HG03442 (cell line): ENCODE measurements around the gene FCHO2.

Experiments
- ATAC-seq: cut with Tn5 transposase; IDR thresholded peaks from one replicate; pipeline ENCODE4 v1.9.1; 2021; ENCODE audit warnings: mild to moderate bottlenecking, moderate library complexity; ENCODE audit not compliant: unreplicated experiment

The FCHO2 gene

DNA sequence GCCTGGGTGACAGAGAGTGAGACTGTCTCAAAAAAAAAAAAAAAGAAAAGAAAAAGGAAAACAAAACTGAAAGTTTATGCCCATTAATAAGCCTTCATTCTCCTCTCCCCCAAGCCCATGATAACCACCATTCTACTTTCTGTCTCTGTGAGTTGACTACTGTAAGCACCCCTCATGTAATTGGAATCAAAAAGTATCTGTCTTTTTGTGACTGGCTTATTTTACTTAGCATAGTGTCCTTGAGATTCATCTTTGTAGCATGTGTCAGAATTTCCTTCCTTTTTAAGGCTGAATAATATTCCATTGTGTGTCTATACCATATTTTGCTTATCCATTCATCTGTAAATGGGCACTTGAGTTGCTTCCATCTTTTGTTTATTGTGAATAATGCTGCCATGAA lies 150.5 kb downstream of the FCHO2 start:
- ATAC-seq = no peak

GRCh38 chr5:73110190-73110589 lies 154.3 kb downstream of the FCHO2 start:
- ATAC-seq = no peak

DNA sequence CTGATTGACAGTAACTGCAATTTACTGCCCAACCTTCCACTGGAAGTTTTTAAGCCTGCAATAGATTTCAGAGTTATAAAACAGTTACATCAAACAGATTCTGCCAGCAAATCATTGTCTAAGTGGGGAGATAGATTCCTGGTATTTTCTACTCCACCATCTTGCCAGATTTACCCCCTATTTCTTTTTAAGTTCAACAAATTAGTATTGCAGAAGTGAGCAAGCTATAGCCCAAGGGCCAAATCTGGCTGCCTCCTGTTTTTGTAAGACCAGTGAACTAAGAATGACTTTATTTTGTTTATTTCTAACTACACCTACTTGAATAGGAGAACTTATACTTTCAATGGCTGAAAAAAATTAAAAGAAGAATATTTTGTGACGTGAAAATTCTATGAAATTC lies 155.7 kb downstream of the FCHO2 start:
- ATAC-seq = no peak

DNA sequence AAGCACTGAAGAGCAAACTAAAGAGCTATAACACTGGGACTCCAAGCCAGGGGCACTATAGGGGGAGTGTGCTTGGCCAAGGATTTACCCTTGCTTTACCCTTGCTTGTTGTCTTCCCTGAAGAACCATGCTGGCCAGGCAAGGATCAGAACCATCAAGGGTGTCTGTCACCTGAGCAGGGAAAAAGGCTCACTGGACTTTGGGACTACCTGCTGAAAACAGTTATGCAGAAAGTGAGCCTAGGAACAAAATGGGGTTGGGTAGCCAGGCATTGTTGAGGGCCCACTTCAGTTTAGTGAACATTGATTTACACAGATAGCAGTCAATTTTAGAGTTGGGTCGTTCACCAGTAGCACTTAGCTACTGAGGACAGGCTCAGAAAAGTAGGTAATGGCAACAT lies 156.5 kb downstream of the FCHO2 start:
- no peak for ATAC-seq

- ATAC-seq = no peak
Measured at GRCh38 chr5:73114044-73114688, 158.3 kb downstream of the FCHO2 start.

GRCh38 chr5:73115399-73116051 lies 159.7 kb downstream of the FCHO2 start:
- no peak for ATAC-seq

DNA sequence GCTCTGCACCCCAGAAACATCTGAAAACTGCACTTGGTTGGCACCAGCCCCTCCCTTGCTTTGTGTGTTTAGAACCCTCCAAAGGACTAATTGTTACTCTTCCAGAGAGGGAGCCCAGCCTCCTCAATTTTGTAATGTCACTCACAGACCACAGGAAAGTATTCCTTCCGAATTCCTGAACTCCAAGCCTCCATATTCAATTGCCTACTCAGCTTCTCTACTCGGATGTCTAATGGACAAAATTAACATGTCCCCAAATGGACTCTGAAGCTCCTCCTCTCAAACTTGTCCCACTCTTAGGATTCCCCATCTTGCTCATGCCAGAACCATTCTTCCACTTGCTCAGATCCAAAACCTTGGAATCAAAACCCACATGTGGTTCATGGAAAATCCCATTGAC lies 160.7 kb downstream of the FCHO2 start:
- no peak for ATAC-seq

DNA sequence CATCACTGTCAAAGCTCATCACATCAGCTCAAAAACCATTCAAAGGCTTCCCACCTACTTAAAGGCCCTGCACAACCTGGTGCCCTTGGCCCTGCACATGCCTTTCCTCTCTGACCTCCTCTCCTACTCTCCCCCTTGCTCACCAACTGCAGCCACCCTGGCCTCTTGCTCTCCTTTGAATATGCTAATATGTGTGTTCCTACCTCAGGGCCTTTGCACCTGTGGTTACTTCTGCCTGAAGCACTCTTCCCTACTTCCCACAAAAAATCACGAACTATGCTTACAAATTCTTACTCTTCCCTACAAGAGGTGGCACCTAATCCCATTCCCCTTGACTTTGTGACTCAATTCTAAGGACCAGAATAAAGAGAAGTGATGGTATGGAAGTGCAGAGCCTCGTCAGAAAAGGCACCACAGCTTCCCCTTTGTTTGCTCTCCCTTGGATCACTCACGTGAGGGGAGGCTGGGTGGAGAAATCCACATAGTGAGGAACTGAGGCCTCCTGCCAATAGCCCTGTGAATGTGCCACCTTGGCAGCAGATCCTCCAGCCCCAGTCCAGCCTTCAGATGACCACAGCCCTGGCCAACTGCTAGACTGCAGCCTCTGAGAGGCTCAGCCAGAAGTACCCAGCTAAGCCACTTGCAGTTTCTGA lies 161.4 kb downstream of the FCHO2 start:
- no peak for ATAC-seq

- no peak for ATAC-seq
Measured at GRCh38 chr5:73118391-73118973, 162.6 kb downstream of the FCHO2 start.

DNA sequence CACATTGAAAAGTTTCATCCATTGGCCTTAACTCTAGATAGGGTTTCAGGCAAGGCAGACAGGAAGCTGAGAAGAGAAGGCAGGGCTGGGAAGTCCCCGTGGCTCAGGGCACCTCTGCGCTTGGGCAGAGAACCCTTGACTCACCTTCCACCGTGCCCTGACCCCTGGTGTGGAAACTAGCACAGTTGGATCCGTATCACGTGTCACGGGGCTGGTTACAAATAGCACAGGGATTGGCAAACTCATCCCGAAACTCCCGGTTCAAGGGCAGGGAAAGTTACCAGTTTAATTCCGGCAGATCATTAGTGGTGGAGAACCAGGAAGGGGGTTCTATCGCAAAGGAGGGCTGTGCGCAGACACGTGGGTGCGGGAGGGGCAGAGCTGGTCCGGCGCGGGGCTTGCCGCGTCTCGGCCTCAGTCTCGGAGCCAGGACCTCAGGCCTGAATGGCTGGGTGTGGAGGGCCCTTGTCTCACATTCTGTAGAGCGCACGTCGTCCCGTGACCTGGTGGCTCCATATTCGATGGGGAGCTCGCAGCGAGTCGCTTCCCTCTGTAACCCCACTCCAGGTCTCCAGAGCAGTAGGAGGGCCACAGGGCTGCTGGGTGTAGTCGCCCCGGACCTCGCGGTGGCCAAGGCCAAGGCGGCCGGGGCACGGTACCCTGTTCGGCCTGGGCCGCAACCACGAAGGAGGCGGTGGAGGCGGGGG lies 163.8 kb downstream of the FCHO2 start:
- no peak for ATAC-seq

DNA sequence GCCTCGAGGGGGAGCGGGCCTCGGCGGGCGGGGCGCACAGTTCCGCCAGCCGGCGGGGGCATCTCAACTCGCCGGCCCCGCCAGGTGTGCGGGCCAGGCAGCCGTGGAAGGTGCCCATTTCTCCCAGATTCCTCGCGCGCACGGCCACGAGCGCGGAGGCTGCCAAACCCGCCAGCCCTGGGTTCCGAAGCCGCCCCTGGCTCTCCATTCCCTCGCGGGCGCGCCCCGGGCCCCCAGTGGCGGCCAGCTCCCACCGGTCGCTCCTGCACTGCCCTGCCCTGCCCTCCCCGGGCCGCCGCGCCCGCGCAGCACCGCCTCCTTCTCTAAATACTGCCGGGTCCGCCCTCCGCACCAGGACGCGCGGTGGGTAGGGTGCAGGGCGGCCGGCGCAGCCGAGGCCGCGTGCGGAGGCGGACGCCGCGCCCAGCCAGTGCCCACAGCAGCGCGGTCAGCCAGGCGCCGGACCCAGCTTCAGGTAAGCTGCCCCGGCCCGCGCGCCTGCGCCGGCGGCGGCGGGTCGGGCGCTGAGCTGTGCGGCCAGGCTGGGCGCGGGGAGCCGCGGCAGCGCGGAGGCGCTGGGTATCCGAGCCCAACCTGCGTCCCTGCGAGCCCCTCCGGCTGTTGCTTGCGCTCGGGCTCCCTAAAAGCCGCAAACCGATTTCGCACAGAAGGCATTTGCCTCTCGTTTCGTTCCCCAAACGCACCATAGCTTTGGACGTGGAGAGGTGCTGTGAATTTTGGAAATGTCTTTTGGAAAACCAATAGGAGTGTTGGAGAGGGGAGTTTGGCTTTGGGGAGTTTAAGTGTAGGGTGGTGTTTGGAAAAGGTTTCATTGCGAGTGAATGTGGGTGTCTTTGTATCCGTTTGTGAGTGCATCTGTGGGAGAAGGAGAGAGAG lies 164.6 kb downstream of the FCHO2 start, which contains the start of gene TMEM171:
TMEM171 (plus strand) TSS at position 354 of the 897 bp plus-strand sequence. CDS start 2,799 bp downstream, outside the sequence.
- no peak for ATAC-seq

DNA sequence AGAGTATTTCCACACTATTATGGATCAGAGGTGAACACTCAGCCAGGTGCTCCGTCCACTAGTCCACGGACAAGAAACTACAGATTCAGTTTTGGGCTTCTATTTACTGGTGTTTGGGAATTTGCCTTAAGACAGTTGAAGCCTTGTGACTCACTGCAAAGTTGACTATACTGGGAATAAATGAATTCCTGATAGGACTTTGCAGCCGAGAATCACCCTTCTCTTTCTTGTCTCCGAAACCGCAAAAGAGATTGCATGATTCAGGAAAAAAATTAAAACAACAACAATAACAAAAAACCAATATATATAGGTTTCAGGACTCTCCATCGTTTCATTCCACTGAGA lies 165.2 kb downstream of the FCHO2 start:
- ATAC-seq = no peak

DNA sequence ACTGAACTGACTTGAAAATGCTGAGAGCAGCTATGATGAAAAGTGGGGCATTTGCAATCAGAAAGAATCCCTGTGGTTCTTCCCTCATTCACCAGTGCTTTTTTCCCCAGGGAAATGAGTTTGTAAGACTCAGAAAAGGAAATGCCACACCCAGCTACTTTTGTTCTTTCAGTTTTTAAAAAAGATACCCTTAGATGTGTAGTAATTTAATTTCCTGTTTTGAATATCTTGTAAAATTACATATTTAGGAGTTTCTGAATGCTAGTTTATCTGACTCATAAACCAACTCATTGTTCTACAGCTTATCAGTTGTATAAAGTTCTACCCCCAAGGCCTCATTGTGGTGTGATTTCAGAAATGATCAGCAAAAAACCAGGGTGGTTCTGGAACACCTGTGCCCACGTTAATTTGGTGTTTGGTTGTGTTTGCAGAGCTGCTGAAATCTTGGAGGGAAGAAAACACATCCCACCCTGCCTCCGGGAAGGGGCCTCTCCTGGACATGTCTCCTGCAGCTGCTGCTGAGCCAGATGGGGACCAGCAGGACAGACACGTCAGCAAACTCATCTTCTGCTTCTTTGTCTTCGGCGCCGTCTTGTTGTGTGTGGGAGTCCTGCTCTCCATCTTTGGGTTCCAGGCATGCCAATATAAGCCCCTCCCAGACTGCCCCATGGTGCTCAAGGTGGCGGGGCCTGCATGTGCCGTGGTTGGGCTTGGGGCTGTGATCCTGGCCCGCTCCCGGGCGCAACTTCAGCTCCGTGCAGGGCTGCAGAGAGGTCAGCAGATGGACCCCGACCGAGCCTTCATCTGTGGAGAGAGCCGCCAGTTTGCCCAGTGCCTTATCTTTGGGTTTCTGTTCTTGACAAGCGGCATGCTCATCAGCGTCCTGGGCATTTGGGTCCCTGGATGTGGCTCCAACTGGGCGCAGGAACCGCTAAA lies 167.3 kb downstream of the FCHO2 start:
- ATAC-seq = no peak

DNA sequence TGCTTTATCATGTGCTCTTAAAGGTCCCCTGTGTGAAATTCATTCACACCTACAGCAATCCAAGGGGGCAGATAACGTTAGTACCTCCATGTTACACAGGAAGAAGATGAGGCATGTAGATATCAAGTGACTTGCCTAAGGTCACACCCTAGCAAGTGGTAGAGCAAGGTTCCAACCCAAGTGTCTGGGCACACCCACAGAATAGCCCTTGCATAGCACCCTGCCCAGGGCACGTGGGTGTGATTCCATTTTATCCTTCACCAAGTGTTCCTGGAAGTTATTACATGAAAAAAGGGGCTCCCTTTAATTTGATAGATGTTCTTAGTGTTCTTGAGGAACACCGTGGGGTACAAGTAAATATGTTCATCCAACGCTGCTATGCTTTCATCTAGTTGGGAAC lies 169.4 kb downstream of the FCHO2 start:
- no peak for ATAC-seq

DNA sequence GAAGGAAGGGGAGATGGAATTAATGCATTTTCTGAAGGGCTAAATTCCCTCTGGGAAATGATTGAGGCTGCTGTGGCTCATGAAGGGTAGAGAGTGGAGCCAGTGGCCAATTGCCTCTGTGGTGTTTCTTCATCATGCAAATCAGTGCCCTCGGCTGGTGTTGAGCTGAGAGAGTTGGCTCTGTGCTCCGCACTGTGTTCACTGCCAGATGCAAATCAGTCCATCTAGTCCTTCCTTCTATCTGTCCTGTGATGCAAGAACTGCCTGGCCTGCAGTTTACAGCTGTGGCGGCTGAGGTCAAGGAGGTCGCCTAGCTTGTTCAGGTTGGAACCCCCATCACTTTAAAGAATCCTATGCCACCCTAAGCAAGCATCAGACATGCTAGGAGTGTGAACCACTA lies 170.5 kb downstream of the FCHO2 start:
- no peak for ATAC-seq

DNA sequence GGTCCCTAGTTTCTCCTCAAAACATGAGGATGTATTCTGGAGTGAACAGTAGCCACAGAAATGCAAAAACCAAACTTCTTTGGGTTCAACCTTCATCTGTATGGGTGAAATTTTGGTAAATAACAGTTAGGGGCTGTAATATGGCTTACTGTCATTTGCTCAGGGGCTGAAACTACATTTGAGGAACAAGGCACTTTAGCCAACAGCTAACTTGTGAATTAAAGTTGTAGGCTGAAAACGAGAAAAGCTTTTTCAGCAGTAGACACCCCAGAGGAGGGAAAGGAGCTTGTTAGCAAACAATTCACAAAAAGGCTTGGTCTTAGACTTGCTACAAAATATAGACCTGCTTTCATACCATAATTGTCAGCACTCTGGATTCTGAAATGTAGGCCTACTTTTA lies 171.1 kb downstream of the FCHO2 start:
- no peak for ATAC-seq

DNA sequence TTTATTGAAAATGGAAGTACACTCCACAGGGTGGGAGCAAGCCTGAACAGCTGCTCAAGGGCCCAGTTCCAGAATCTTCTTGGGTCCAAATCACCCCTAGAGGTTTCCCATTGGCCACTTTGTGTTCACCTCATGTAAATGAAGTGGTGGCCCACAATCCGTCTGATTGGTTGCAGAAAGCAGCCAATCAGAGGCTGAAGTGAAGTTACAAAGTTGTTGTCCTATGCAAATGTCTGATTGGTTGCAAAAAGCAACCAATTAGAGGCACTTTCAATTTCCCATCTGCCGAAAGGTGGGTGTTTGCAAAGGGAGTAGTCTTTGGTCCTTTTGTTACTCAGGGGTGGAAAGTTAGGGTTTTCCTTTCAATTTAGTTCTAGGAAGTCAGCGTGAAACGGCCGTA lies 173.3 kb downstream of the FCHO2 start:
- ATAC-seq = no peak

GRCh38 chr5:73130811-73131210 lies 175.0 kb downstream of the FCHO2 start:
- no peak for ATAC-seq

DNA sequence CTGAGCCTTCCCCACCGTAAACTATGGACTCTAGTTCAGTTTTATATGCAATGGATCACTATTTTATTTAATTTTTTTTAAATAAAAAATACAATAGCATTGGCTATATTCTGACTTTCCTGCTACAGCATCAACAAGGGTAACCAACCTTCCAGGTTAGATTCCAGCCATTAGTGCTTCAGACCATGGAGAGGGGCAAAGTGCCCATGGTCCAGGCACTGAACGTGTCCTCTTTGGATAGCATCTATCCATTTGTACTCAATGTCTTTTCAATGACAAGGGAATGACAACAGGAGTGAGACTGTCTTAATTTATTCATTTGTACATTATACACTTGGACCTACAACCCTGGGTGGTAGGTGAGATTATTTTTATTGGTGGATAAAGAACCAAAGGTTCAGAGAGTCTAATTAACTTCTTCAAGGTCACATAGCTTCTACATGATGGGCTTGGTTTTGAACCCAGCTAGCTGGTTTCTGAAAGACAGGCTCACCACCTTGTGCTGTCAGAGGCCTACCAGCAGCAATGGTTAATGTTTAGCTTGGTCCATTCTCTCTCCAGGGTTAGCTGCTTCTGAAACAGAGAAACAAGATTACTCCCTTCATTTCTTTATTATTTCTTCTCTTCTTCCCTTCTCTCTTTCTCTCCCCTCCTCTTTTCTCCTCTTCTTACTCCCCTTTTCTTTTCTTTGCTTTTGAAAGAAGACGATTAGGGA lies 176.0 kb downstream of the FCHO2 start:
- ATAC-seq = no peak
